ENCODE measurements around the gene HLA-DQA1.
"Not testable (repeated sequence)": the region's sequence is repeated elsewhere in the genome, so short reads cannot be mapped to it uniquely, and the experiment has no call there.

Gene HLA-DQA1

DNA sequence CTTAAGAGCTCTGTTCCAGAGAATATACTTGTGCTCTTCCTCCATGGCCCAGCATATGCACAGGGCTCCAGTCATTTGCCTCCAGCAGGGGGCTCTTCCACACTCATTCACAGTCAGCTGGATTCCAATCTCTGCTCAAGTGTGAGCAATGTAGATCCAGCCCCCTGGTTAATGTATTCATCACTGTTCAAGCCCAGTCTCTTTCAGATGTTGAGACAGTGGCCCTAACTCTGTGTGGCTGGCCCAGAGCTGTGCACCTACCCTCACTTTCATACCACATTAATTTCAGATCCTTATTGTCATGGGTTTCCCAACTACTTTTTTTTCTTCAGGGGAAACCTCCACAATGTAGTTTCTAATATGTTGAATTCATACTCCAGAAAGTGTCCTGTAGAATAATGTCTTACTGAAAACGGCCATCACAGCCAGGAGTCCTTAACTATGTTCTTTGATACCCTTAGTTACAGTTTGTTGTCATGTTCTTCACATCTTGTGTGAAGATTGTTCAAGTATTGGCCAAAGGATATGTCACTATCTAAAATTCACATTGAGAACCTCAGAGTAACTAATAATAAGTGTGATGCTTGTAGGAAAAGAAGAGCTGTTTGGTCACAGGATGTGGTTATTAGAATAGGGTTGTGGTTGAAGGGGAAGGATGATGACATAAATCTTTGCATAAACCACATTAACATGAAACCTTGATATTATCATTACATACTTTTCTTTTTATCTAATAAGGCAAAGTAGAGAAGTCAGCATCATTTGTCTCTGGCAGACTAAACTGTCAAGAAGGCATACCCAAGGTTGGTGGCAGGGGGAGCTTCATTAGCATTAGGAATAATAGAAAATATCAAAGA, 14.4 kb upstream of the HLA-DQA1 start:
- DNase-seq: peak; percentile 81 to 88

GRCh38 chr6:32623693-32624092, 13.5 kb upstream of the HLA-DQA1 start:
- no peak for DNase-seq

DNA sequence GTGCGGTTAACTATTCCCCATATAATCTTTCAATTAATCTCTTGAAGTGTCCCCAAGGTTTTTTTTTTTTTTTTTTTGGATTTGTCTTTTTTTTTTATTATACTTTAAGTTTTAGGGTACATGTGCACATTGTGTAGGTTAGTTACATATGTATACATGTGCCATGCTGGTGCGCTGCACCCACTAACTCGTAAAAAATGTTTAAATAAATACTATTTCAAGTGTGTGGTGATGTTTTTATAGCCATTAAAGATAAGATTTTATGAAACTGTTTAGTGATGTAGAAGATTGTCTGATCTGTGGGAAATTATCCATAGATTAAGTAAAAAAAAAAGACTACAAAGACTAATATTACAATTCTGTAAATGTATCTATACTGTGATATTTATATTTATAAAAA, 12.6 kb upstream of the HLA-DQA1 start:
- no peak for DNase-seq

- no peak for DNase-seq
Observed at GRCh38 chr6:32625137-32625536, 12.1 kb upstream of the HLA-DQA1 start.

GRCh38 chr6:32627249-32627648, 10.0 kb upstream of the HLA-DQA1 start:
- no peak for DNase-seq

GRCh38 chr6:32627831-32628230, 9.4 kb upstream of the HLA-DQA1 start:
- peak; percentile 53 to 67 for DNase-seq

- not testable (repeated sequence) for DNase-seq
Observed at GRCh38 chr6:32629793-32630192, 7.4 kb upstream of the HLA-DQA1 start.

- no peak for DNase-seq
Observed at GRCh38 chr6:32635526-32636123, 1.6 kb upstream of the HLA-DQA1 start.

GRCh38 chr6:32637883-32638282, 677 bp downstream of the HLA-DQA1 start:
- no peak for DNase-seq

DNA sequence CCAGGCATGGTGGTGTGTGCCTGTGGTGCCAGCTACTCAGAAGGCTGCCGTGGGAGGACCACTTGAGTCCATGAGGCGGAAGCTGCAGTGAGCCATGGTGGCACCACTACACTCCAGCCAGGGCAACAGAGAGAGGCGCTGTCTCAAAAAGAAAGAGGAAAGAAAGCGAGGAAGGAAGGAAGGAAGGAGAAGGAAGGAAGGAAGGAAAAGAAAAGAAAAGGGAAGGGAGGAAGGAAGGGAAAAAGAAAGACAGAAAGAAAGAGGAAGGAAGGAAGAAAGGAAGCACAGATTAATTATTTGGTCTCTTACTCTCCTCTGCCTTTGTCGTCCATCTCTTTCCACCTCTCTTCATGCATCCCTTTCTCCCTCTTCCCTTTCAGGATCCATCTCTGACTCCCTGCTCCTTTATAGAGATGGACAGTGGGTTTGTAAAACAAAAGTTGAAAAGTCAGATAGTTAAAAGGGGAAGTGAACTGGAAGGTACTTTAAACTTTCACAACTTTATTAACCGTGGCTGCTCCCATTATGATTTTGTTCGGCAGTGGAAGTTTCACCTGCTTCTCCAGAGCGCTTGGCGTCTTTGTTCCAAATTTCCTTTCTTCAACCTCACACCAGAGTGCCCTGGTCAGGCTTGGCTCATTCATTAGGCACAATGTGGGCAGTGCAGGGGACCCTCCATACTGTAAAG, 1.5 kb downstream of the HLA-DQA1 start:
- DNase-seq: no peak

GRCh38 chr6:32639440-32640394, 2.5 kb downstream of the HLA-DQA1 start:
- DNase-seq: no peak

- no peak for DNase-seq
Observed at GRCh38 chr6:32641122-32641521, 3.9 kb downstream of the HLA-DQA1 start.

DNA sequence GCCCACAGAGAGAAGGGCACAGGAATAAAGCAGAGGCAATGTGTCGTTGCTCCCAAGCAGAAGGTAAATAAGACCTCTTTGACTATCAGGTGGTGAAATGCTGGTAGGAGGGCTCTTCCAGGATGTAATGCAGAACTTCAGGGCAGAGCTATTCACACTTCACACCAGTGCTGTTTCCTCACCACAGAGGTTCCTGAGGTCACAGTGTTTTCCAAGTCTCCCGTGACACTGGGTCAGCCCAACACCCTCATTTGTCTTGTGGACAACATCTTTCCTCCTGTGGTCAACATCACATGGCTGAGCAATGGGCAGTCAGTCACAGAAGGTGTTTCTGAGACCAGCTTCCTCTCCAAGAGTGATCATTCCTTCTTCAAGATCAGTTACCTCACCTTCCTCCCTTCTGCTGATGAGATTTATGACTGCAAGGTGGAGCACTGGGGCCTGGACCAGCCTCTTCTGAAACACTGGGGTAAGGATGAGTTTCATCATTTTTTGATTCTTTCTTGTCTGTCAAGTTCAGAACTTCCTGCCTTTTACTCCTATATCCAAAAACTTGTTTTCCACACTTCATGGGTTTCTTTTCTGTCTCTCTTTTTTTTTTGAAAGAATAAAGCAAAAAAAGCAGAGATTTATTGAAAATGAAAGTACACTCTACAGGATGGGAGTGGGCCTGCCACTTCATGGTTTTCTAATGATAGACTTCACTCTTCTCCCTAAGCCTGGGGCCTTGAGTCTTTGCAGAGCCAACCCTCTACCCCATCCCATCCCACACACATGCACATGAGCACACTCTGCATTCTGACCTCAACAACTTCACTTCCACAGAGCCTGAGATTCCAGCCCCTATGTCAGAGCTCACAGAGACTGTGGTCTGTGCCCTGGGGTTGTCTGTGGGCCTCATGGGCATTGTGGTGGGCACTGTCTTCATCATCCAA, 4.8 kb downstream of the HLA-DQA1 start:
- peak; percentile 35 to 45 for DNase-seq

- DNase-seq: no peak
Observed at GRCh38 chr6:32642720-32643106, 5.5 kb downstream of the HLA-DQA1 start.

- DNase-seq: no peak
Observed at GRCh38 chr6:32643904-32644303, 6.7 kb downstream of the HLA-DQA1 start.

DNA sequence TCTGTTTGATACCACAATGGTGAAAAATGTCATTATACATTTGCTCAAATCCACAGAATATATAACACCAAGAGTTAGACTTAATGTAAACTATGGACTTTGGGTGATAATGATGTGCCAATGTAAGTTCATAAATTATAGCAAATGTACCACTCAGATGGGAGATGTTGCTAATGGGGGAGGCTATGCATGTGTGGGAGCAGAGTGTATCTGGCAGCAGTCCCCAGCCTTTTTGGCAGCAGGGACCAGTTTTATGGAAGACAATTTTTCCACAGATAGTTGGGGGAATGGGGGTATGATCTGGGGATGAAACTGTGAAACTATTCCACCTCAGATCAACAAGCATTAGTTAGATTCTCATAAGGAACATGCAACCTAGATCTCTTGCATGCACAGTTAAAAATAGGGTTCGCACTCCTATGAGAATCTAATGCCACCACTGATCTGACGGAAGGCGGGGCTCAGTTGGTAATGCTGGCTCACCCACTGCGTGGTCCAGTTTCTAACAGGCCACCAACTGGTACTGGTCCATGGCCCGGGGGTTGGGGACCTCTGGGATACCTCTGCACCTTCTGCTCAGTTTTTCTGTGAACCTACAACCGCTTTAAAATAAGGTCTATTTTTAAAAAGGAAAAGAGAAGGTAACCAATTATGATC, 8.0 kb downstream of the HLA-DQA1 start:
- DNase-seq: no peak

GRCh38 chr6:32655203-32655710, 18.1 kb downstream of the HLA-DQA1 start:
- DNase-seq: no peak

DNA sequence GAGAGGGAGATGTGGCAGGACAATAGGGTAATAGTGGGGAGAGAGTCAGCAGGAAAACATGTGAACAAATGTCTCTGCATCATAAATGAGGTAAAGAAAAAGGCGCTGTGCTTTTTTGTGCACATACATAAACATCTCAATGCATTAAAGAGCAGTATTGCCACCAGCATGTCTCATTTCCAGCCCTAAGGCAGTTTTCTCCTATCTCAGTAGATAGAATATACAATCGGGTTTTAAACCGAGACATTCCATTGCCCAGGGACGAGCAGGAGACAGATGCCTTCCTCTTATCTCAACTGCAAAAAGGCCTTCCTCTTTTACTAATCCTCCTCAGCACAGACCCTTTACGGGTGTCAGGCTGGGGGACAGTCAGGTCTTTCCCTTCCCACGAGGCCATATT, 20.1 kb downstream of the HLA-DQA1 start:
- DNase-seq: not testable (repeated sequence)

DNA sequence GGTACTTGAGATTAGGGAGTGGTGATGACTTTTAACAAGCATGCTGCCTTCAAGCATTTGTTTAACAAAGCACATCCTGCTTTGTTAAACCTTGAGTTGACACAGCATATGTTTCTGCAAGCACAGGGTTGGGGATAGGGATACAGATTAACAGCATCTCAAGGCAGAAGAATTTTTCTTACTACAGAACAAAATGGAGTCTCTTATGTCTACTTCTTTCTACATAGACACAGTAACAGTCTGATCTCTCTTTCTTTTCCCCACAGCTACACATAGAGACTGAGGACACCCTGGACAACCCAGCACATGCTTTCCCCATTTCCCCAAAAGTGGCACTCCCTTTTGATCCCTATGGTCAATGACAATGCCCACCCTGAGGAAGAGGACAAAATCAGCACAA, 20.6 kb downstream of the HLA-DQA1 start:
- DNase-seq: not testable (repeated sequence)

DNA sequence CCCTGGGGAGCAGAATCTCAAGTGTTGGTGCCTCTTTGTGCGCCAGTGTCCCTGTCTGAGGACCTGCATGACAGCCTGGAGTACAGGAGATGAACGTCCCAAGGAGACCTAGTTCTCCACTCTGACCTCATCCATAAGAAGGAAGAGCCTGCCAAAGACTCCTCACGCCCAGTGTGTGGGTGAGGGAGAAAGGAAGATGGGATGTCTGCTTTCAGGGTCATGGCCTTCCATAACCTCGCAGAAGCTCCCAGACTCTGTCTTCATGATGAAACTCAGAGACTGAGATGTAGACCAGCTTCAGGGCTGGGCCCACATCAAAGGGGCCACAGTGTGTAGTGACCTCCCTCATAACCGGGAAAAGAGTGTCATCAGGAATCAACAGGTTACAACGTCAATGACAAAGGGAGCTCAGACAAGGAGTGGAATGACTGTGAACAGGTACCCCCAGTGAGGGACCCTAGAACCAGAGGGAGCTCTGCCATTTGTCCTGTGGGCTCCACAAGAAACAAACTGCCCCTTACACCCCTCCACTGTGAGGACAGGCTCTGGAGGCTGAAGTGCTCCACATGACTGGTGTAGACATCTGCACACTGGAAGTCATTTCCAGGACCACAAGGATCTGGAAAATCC, 21.2 kb downstream of the HLA-DQA1 start:
- DNase-seq: no peak

Data from CD4-positive, alpha-beta T cell treated with Interferon alpha-2 for 1 hour (primary cell).